ENCODE data around the gene TNFSF13B. TPM values are rescaled to one million over a fixed set of nuclear protein-coding genes. Genes with fewer than 3 reads are reported as not detected.
A peak's percentile ranks its signal among the peaks of the same experiment; 100 is the strongest.

Gene TNFSF13B
- total RNA-seq, 1 donor from 2014 or later = 0.71 TPM

- Histone ChIP-seq H3K27me3 (ENCODE audit: control insufficient read depth, insufficient read depth, low read length) (no peaks in the 10 kb centered on the region), H3K4me3 (ENCODE audit: low read depth, low read length) (no peak overlapping the region), H3K36me3 (ENCODE audit: control insufficient read depth, insufficient read depth, low read length) (no peaks in the 10 kb centered on the region)
- TF ChIP-seq, protein P1, sequence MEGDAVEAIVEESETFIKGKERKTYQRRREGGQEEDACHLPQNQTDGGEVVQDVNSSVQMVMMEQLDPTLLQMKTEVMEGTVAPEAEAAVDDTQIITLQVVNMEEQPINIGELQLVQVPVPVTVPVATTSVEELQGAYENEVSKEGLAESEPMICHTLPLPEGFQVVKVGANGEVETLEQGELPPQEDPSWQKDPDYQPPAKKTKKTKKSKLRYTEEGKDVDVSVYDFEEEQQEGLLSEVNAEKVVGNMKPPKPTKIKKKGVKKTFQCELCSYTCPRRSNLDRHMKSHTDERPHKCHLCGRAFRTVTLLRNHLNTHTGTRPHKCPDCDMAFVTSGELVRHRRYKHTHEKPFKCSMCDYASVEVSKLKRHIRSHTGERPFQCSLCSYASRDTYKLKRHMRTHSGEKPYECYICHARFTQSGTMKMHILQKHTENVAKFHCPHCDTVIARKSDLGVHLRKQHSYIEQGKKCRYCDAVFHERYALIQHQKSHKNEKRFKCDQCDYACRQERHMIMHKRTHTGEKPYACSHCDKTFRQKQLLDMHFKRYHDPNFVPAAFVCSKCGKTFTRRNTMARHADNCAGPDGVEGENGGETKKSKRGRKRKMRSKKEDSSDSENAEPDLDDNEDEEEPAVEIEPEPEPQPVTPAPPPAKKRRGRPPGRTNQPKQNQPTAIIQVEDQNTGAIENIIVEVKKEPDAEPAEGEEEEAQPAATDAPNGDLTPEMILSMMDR (IDR thresholded peaks at IDR 0.05; ENCODE audit: insufficient read depth, low read length, poor library complexity, severe bottlenecking) = no peak
- DNase-seq (ENCODE audit: low read depth) = no peak
These were observed 19.2 kb downstream of the TNFSF13B start for GRCh38 chr13:108288741-108289140.

- TF ChIP-seq, protein P1 (IDR thresholded peaks at IDR 0.05; ENCODE audit: insufficient read depth, low read length, poor library complexity, severe bottlenecking) = no peak
- no peak overlapping the region for H3K4me3 ChIP-seq (ENCODE audit: low read depth, low read length)
- DNase-seq (ENCODE audit: low read depth) = no peak
- H3K27me3 ChIP-seq (ENCODE audit: control insufficient read depth, insufficient read depth, low read length) = no peaks in the 10 kb centered on the region
- no peaks in the 10 kb centered on the region for H3K36me3 ChIP-seq (ENCODE audit: control insufficient read depth, insufficient read depth, low read length)
These were observed 20.3 kb downstream of the TNFSF13B start for GRCh38 chr13:108289819-108290218.

DNA sequence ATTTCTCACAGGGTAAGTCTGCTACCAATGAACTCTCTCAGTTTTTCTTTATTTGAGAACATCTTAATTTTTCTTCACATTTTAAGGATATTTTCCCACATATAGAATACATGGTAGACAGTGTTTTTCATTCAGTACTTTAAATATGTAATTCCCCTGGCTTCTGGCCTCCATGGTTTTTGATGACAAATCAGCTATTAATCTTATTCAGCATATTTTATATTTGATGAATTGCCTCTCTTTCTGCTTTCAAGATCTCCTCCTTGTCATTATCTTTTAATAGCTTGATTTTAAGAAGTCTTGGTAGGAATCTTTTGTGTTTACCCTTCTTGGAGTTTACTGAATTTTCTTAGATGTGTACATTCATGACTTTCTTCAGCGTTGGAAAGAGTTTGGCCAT, 27.6 kb downstream of the TNFSF13B start:
- DNase-seq (ENCODE audit: low read depth) = no peak
- H3K27me3 ChIP-seq (ENCODE audit: control insufficient read depth, insufficient read depth, low read length) = no peaks in the 10 kb centered on the region
- no peak overlapping the region for H3K4me3 ChIP-seq (ENCODE audit: low read depth, low read length)
- H3K36me3 ChIP-seq (ENCODE audit: control insufficient read depth, insufficient read depth, low read length) = no peaks in the 10 kb centered on the region
- TF ChIP-seq, protein P1 (IDR thresholded peaks at IDR 0.05; ENCODE audit: insufficient read depth, low read length, poor library complexity, severe bottlenecking) = no peak

GRCh38 chr13:108302279-108302678, 32.8 kb downstream of the TNFSF13B start:
- Histone ChIP-seq H3K4me3 (ENCODE audit: low read depth, low read length) (no peak overlapping the region), H3K27me3 (ENCODE audit: control insufficient read depth, insufficient read depth, low read length) (no peaks in the 10 kb centered on the region), H3K36me3 (ENCODE audit: control insufficient read depth, insufficient read depth, low read length) (no peaks in the 10 kb centered on the region)
- peak; percentile 4 for DNase-seq (ENCODE audit: low read depth)
- TF ChIP-seq, protein P1 (IDR thresholded peaks at IDR 0.05; ENCODE audit: insufficient read depth, low read length, poor library complexity, severe bottlenecking) = no peak

GRCh38 chr13:108304170-108305016, 34.9 kb downstream of the TNFSF13B start:
- Histone ChIP-seq H3K27me3 (ENCODE audit: control insufficient read depth, insufficient read depth, low read length) (no peaks in the 10 kb centered on the region), H3K36me3 (ENCODE audit: control insufficient read depth, insufficient read depth, low read length) (no peaks in the 10 kb centered on the region), H3K4me3 (ENCODE audit: low read depth, low read length) (no peak overlapping the region)
- TF ChIP-seq, protein P1 (IDR thresholded peaks at IDR 0.05; ENCODE audit: insufficient read depth, low read length, poor library complexity, severe bottlenecking) = no peak
- DNase-seq (ENCODE audit: low read depth) = no peak

DNA sequence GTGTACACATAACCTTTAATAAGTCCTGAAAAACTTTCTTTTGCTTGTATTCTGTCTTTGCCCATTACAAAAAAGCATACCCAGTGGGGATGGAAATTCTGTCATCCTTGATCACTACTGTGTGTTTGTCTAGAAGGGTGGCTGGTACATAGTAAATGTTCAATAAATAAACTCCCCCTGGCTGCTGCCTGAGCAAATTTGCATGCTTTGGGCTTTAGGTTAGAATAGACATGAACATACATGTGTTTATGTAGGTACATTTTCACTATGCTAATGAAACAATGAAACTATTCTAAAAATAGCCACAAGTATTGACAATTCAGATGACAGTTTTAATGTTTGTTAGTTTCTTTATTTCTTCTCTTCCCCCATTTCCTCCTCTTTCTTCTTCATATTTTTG, 36.1 kb downstream of the TNFSF13B start:
- no peak overlapping the region for H3K4me3 ChIP-seq (ENCODE audit: low read depth, low read length)
- no peaks in the 10 kb centered on the region for H3K36me3 ChIP-seq (ENCODE audit: control insufficient read depth, insufficient read depth, low read length)
- DNase-seq (ENCODE audit: low read depth) = no peak
- no peaks in the 10 kb centered on the region for H3K27me3 ChIP-seq (ENCODE audit: control insufficient read depth, insufficient read depth, low read length)
- TF ChIP-seq, protein P1 (IDR thresholded peaks at IDR 0.05; ENCODE audit: insufficient read depth, low read length, poor library complexity, severe bottlenecking) = no peak

Data from kidney epithelial cell (primary cell).